Measurements from ENCODE around the gene NBEAL2. TPM values are rescaled to one million over a fixed set of nuclear protein-coding genes. Genes with fewer than 3 reads are reported as not detected.
"Not testable (repeated sequence)": the region's sequence is repeated elsewhere in the genome, so short reads cannot be mapped to it uniquely, and the experiment has no call there.

NBEAL2 gene
- total and polyA plus RNA-seq, 7 donors = 5.4 to 13.0 (median 7.4) TPM

GRCh38 chr3:47036145-47036544 lies 56.7 kb downstream of the NBEAL2 start:
- TF ChIP-seq CTCF (IDR thresholded peaks at IDR 0.05) = no peak
- peaks cover 9 to 76% of the 10 kb centered on the region in 2 donors for H3K36me3 ChIP-seq (ENCODE audit: insufficient read depth in 1 of 2, low read depth in 1 of 2)
- H3K27me3 ChIP-seq (ENCODE audit: insufficient read depth in 3 of 3, low read length in 2 of 3) = no peaks in the 10 kb centered on the region
- H3K4me3 ChIP-seq = no peak overlapping the region
- H3K27ac ChIP-seq = no peak overlapping the region
- intact Hi-C loops (cut with DNase I) = no loop called here
- DNase-seq = no peak
- H3K4me1 ChIP-seq = peaks cover 6% of the 10 kb centered on the region
- no peak for ATAC-seq
- H3K9me3 ChIP-seq = no peaks in the 10 kb centered on the region
- 51 to 78% (median 57%) methylated on average over 3 of the region's 3 CpGs for WGBS, 3 donors

GRCh38 chr3:47037302-47037701 lies 57.8 kb downstream of the NBEAL2 start:
- H3K27ac ChIP-seq; H3K4me1 ChIP-seq; H3K4me3 ChIP-seq; ATAC-seq; DNase-seq; intact Hi-C loops (cut with DNase I); H3K27me3 ChIP-seq (ENCODE audit: insufficient read depth in 3 of 3, low read length in 2 of 3); H3K9me3 ChIP-seq: not testable (repeated sequence)
- peaks cover 9 to 83% of the 10 kb centered on the region in 2 donors for H3K36me3 ChIP-seq (ENCODE audit: insufficient read depth in 1 of 2, low read depth in 1 of 2)
- WGBS, 3 donors = 48 to 81% (median 80%) methylated on average over 2 to 6 of the region's 6 CpGs

- DNase-seq (no peak), ATAC-seq (no peak)
- no peak overlapping the region for H3K27ac ChIP-seq
- H3K4me3 ChIP-seq = no peak overlapping the region
- intact Hi-C loops (cut with DNase I) = no loop called here
- H3K4me1 ChIP-seq = no peaks in the 10 kb centered on the region
- WGBS, 3 donors = 94 to 96% (median 94%) methylated on average over 3 of the region's 3 CpGs
- H3K27me3 ChIP-seq (ENCODE audit: insufficient read depth in 3 of 3, low read length in 2 of 3) = no peaks in the 10 kb centered on the region
- no peaks in the 10 kb centered on the region for H3K9me3 ChIP-seq
- TF ChIP-seq CTCF (IDR thresholded peaks at IDR 0.05) = no peak
- H3K36me3 ChIP-seq (ENCODE audit: insufficient read depth in 1 of 2, low read depth in 1 of 2) = peaks cover 5 to 86% of the 10 kb centered on the region in 2 donors
These were observed 61.6 kb downstream of the NBEAL2 start for GRCh38 chr3:47041114-47041513.

- WGBS, 3 donors = 68 to 77% (median 69%) methylated on average over 5 of the region's 5 CpGs
- H3K4me3 ChIP-seq = no peak overlapping the region
- no peak for TF ChIP-seq CTCF (IDR thresholded peaks at IDR 0.05)
- ATAC-seq = peak in 2 of 4 donors; percentile 56 to 62
- no peaks in the 10 kb centered on the region for H3K4me1 ChIP-seq
- no peak overlapping the region for H3K27ac ChIP-seq
- DNase-seq = no peak
- H3K27me3 ChIP-seq (ENCODE audit: insufficient read depth in 3 of 3, low read length in 2 of 3) = no peaks in the 10 kb centered on the region
- no peaks in the 10 kb centered on the region for H3K9me3 ChIP-seq
- intact Hi-C loops (cut with DNase I) = no loop called here
- H3K36me3 ChIP-seq (ENCODE audit: insufficient read depth in 1 of 2, low read depth in 1 of 2) = peaks cover 3 to 77% of the 10 kb centered on the region in 2 donors
These were observed 62.8 kb downstream of the NBEAL2 start for GRCh38 chr3:47042231-47042791.

- Histone ChIP-seq H3K27ac (no peak overlapping the region), H3K27me3 (ENCODE audit: insufficient read depth in 3 of 3, low read length in 2 of 3) (no peaks in the 10 kb centered on the region), H3K9me3 (no peaks in the 10 kb centered on the region), H3K36me3 (ENCODE audit: insufficient read depth in 1 of 2, low read depth in 1 of 2) (peaks cover 0 to 31% of the 10 kb centered on the region in 2 donors), H3K4me1 (no peaks in the 10 kb centered on the region), H3K4me3 (no peak overlapping the region)
- ATAC-seq = no peak
- DNase-seq = no peak
- no peak for TF ChIP-seq CTCF (IDR thresholded peaks at IDR 0.05)
- intact Hi-C loops (cut with DNase I) = no loop called here
These were observed 67.6 kb downstream of the NBEAL2 start for GRCh38 chr3:47047069-47047468.

Measured in psoas muscle (tissue), 8 donors.